Subcutaneous abdominal adipose tissue (tissue), 5 donors: ENCODE measurements around the gene JOSD1.
A peak's percentile ranks its signal among the peaks of the same experiment; 100 is the strongest.

Experiments used
- H3K27ac ChIP-seq: one replicate; pipeline ENCODE4 v1.7.0; 2013; ENCODE audit warnings: low read depth, mild to moderate bottlenecking, inconsistent platforms, low read length, moderate library complexity
- H3K27me3 ChIP-seq, 5 donors: one replicate each; pipeline ENCODE4 v1.7.0; 2013; ENCODE audit warnings: low read length in 5 of 5, inconsistent platforms in 1 of 5; ENCODE audit not compliant: control insufficient read depth in 5 of 5, insufficient read depth in 4 of 5
- H3K36me3 ChIP-seq, 5 donors: one replicate each; pipeline ENCODE4 v1.7.0; 2013; ENCODE audit warnings: low read length in 5 of 5; ENCODE audit not compliant: control insufficient read depth in 5 of 5, insufficient read depth in 5 of 5
- H3K4me1 ChIP-seq, 5 donors: one replicate each; pipeline ENCODE4 v1.7.0; 2013; ENCODE audit warnings: low read length in 5 of 5, mild to moderate bottlenecking in 3 of 5, moderate library complexity in 1 of 5; ENCODE audit not compliant: control insufficient read depth in 5 of 5, insufficient read depth in 5 of 5
- H3K4me3 ChIP-seq, 5 donors: one replicate each; pipeline ENCODE4 v1.7.0; 2013; ENCODE audit warnings: low read length in 5 of 5, low read depth in 1 of 5
- H3K9ac ChIP-seq, 5 donors: one replicate each; pipeline ENCODE4 v1.7.0; 2013; ENCODE audit warnings: low read length in 5 of 5, mild to moderate bottlenecking in 4 of 5, moderate library complexity in 3 of 5
- H3K9me3 ChIP-seq, 5 donors: one replicate each; pipeline ENCODE4 v1.7.0; 2013; ENCODE audit warnings: low read length in 5 of 5; ENCODE audit not compliant: control insufficient read depth in 5 of 5
- donor health status: healthy.
- donor health status: healthy.
- donor health status: healthy.
- donor health status: healthy.
- donor health status: healthy.

Gene JOSD1

DNA sequence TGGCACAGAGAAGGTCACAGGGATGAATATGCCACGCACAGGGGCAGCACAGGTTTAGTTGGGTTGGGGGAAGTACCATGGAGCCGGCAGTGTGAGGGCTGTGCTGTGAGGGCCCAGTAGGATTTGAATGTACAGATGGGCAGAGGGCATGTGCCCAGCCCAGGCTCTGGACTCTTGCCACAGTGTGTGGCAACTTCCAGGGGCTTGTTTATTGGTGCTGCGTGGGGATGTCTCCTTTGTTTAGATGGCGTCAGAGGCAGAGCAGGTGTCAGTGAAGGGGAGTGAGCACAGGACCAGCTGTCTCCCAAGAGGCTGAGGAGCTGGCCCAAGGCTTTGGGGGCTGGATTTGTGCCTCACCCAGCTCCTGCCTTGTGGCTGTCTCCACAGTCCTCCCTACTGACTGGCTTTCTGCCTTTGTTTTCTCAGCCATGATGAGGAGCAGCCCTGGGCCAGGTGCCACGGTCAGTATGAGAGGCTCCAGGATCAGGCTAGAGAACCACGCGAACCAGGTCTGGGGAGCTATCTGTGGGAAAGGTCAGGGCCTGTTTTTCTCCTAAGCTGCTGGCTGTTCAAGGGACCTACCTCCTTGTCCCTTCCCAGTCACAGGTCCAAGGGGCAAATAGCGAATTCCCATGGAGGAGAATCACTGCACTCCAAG is 33.1 kb upstream of the JOSD1 start:
- H3K36me3 ChIP-seq = peaks cover 0 to 94% (median 88%) of the 10 kb centered on the region in 5 donors

DNA sequence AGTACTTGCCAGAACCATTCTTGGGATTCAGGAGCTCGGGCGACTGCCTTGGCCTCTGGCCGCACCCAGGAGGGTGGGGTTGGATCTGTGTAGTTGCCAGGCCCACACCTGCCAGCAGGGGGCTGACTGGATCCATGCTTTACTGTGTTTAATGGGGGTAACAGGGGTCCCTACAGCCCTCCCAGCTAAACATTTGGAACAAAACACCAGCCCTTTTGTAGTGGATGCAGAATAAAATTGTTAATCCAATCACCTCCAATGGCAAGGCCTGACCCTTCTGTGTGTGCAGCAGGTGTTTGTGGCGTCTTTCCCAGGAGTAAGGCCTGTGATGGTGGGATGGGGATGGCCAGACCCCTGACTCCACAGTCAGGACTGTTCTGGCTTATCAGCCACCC is 32.6 kb upstream of the JOSD1 start:
- Histone ChIP-seq H3K27ac (peak overlapping the region; percentile 69), H3K36me3 (peaks cover 0 to 94% (median 88%) of the 10 kb centered on the region in 5 donors), H3K9ac (no peak overlapping the region), H3K9me3 (no peaks in the 10 kb centered on the region), H3K27me3 (no peaks in the 10 kb centered on the region), H3K4me1 (peaks cover 9 to 39% (median 29%) of the 10 kb centered on the region in 5 donors), H3K4me3 (no peak overlapping the region)

More for the DNA sequence above, 33.1 kb upstream of the JOSD1 start:
- Histone ChIP-seq H3K27me3 (no peaks in the 10 kb centered on the region), H3K9ac (peak overlapping the region in 1 of 5 donors; percentile 56), H3K4me1 (peaks cover 7 to 33% (median 24%) of the 10 kb centered on the region in 5 donors), H3K4me3 (no peak overlapping the region), H3K27ac (peak overlapping the region; percentile 69), H3K9me3 (no peaks in the 10 kb centered on the region)

DNA sequence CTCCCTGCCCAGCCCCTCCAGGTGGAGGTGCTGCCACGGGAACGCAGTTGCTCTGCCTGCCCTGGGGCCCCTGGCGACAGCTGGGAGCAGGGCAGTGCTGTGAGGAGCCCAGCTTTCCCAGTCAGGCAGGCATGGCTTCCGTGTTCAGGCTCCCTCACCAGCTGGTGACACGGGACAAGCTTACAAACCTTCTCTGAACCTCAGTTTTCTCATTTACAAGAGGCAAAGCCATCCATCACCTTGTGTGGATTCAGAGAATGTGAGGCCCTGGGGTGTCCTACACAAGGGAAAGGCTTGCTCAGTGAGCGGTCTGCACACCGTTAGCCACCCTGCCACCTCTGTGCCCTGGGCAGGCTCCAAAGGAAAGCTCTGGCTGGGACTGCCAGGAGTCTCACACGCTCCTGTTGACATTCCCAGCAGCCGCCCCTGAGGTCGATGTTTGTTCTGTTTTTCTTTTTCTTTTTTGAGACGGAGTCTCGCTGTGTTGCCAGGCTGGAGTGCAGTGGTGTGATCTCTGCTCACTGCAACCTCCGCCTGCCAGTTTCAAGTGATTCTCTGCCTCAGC is 31.6 kb upstream of the JOSD1 start:
- Histone ChIP-seq H3K27me3 (no peaks in the 10 kb centered on the region), H3K4me3 (no peak overlapping the region), H3K4me1 (peaks cover 9 to 41% (median 31%) of the 10 kb centered on the region in 5 donors), H3K9me3 (no peaks in the 10 kb centered on the region), H3K27ac (no peak overlapping the region), H3K9ac (no peak overlapping the region), H3K36me3 (peaks cover 0 to 94% (median 88%) of the 10 kb centered on the region in 5 donors)

DNA sequence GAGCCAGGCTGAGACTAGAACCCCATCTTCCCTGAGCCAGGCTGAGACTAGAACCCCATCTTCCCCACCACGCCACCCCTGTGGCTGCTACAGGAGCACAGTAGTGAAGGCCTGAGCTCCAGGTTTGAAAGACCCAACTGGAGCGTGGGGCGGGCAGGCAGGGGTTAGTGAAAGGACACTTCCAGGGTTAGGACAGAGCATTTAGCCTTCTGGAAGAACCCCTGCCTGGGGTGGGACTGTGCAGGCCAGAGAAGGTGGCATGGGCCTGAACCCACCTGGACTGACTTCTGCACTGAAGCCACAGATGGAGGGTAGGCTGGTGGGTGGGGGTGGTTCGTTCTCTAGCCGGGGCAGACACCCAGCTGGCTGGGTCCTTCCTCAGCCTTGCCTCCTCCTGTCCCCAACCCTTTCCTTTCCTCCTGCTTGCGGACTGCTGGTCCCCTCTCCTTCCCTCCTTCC is 31.0 kb upstream of the JOSD1 start:
- Histone ChIP-seq H3K9ac (no peak overlapping the region), H3K36me3 (peaks cover 0 to 94% (median 88%) of the 10 kb centered on the region in 5 donors), H3K4me1 (peaks cover 9 to 41% (median 31%) of the 10 kb centered on the region in 5 donors), H3K9me3 (no peaks in the 10 kb centered on the region), H3K27me3 (no peaks in the 10 kb centered on the region), H3K4me3 (no peak overlapping the region), H3K27ac (no peak overlapping the region)

DNA sequence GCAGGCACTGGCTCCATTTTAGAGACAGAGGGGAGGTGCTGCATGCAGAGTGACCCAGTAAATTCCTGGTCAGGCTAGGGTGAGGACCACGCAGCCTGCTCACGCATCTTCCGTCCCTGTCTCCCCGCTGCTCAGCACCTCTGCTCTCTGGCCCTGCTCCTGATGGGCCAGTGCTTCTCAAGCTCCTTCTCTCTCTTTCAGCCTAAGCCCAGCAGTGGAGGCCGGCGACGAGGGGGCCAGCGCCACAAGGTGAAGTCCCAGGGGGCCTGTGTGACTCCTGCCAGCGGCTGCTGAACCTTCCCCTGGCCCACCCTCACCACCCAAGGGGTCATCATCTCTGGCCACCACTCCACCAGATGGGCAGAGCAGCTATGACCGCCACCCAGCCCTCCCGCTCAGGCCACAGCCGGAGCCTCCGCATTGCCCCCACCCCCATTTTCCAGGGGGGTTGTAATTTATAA is 29.7 kb upstream of the JOSD1 start:
- Histone ChIP-seq H3K4me1 (peaks cover 9 to 35% (median 28%) of the 10 kb centered on the region in 5 donors), H3K4me3 (no peak overlapping the region), H3K27me3 (no peaks in the 10 kb centered on the region), H3K9ac (no peak overlapping the region), H3K36me3 (peaks cover 0 to 94% (median 88%) of the 10 kb centered on the region in 5 donors), H3K27ac (no peak overlapping the region), H3K9me3 (no peaks in the 10 kb centered on the region)

DNA sequence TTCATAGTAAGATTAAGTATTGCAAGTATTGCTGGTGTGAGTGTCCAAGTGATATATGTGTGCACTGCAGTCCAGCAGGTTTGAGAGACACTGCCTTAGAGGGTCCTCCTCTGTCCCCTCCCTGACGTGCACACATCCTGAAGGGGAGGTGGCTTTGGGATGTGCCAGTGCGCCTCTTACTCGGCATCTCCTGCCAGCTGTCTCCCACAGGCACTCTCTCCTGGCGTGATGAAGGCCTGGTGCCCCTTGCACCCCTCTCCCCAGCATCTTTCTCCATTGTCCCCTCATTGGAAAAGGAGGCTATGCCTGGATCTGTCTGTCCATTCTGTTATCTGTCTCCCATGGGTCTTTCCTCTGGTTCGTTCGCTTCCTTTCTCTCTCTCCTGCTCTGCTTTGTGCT is 29.2 kb upstream of the JOSD1 start:
- Histone ChIP-seq H3K27me3 (no peaks in the 10 kb centered on the region), H3K36me3 (peaks cover 0 to 95% (median 88%) of the 10 kb centered on the region in 5 donors), H3K4me1 (peaks cover 9 to 35% (median 27%) of the 10 kb centered on the region in 5 donors), H3K4me3 (no peak overlapping the region), H3K9ac (no peak overlapping the region), H3K9me3 (no peaks in the 10 kb centered on the region), H3K27ac (no peak overlapping the region)

DNA sequence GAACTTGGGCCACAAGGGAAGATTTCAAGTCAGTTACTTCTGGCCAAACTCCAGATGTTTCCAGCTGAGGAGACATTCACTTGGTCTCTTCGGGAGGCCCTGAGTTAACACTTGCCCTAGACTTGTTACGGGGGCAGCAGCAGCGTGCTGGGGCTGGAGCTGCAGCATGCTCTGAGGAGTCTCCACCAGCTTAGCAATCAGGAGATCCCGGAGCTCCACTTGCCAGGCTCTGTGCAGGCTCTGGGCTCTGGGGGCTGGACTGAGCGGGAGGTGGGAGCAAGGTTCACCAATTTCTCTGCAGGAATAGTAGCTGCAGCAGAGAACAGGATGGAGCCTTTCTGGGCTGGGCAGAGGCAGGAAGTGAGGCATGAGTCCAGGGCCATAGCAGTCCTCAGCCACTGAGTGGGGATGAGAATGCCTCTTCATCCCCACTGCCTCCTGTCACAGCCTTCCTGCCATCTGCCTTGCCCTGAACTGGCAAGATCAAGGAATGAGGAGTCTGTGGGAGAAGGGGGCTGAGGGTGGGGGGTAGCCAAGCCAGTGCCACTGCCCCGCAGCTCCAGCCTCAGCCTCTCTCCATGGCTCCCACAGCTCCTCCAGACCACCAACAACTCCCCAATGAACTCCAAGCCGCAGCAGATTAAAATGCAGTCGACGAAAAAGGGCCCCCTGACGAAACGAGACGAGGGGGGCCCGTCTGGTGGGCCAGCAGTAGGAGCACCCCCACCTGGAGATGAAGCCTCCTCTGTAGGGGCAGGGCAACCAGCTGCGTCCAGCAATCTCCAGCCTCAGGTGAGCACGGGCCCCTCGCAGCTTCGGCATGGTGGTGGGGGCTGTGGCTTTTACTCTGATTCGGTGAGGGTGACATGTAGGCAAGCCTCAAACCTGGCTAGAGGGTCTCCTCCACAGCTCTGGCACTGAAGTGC is 28.4 kb upstream of the JOSD1 start:
- Histone ChIP-seq H3K27me3 (no peaks in the 10 kb centered on the region), H3K27ac (no peak overlapping the region), H3K9me3 (no peaks in the 10 kb centered on the region), H3K9ac (no peak overlapping the region), H3K4me1 (peaks cover 8 to 29% (median 20%) of the 10 kb centered on the region in 5 donors), H3K4me3 (no peak overlapping the region), H3K36me3 (peaks cover 0 to 95% (median 90%) of the 10 kb centered on the region in 5 donors)

DNA sequence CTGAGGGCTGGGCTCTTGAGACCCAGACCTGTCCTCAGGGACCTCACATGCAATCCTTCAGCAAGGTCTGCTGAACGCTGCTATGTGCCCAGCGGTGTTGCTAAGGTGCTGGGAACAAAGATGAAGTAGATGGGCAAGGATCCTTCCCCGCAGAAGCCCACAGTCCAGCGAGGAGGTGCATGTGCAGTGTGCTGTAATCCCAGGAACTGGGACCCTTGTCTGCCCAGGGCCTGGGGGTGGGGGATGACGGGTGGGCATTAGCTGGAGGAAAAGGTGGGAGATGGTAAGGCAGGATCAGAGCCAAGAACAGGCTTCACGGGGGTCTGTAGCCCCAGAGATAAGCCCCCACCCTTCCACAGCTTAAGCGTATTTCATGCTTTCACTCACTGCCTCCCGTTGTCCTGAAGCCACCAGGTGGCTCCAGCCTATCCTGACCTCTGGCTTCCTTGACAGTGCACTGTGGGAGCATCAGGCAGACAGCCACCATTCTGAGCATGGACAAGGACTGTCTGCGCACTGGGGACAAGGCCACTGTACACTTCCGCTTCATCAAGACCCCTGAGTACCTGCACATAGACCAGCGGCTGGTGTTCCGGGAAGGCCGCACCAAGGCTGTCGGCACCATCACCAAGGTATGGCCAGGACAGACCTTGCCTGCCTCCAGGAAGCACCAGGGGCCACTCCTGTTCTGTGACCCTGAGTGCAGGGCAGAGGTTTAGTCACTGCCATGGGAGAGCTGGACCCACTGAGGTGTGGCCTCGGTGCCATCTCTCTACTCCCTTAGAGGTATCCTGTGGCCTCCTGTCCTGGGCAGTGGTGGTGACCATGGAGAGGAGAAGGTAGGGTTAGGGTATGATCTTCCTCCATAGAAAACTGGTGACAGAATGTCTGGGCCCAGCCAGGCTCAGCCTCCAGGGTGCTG is 27.0 kb upstream of the JOSD1 start:
- H3K4me1 ChIP-seq = peaks cover 3 to 16% (median 9%) of the 10 kb centered on the region in 5 donors
- no peak overlapping the region for H3K9ac ChIP-seq
- H3K9me3 ChIP-seq = no peaks in the 10 kb centered on the region
- H3K27ac ChIP-seq = no peak overlapping the region
- H3K27me3 ChIP-seq = no peaks in the 10 kb centered on the region
- no peak overlapping the region for H3K4me3 ChIP-seq
- H3K36me3 ChIP-seq = peaks cover 3 to 98% (median 94%) of the 10 kb centered on the region in 5 donors

DNA sequence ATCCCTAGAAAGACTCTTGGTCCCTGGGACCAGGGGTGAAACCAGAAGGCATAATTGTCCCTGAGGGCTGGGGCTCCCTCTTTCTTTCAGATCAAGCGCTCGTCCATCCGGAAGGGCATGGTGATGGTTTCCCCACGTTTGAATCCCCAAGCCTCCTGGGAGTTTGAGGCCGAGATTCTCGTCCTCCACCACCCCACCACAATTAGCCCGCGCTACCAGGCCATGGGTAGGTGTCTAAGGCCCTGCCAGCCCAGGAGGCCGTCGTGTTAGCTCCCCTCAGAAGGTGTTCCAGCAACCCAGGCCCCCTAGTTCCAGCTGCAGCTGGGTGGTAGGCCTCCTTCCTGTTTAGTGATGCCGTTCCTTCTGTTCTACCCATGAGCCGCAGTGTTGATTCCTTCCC is 26.4 kb upstream of the JOSD1 start:
- Histone ChIP-seq H3K4me3 (no peak overlapping the region), H3K9ac (no peak overlapping the region), H3K4me1 (peaks cover 3 to 15% (median 9%) of the 10 kb centered on the region in 5 donors), H3K36me3 (peaks cover 8 to 100% (median 98%) of the 10 kb centered on the region in 5 donors), H3K27ac (no peak overlapping the region), H3K9me3 (no peaks in the 10 kb centered on the region), H3K27me3 (no peaks in the 10 kb centered on the region)
